ENCODE results near the gene MAP3K20. TPM values are rescaled to one million over a fixed set of nuclear protein-coding genes. Genes with fewer than 3 reads are reported as not detected.
"Not testable (repeated sequence)": the region's sequence is repeated elsewhere in the genome, so short reads cannot be mapped to it uniquely, and the experiment has no call there.

MAP3K20 gene
- total RNA-seq, 1 experiment from 2014 or later = 44.5 TPM

DNA sequence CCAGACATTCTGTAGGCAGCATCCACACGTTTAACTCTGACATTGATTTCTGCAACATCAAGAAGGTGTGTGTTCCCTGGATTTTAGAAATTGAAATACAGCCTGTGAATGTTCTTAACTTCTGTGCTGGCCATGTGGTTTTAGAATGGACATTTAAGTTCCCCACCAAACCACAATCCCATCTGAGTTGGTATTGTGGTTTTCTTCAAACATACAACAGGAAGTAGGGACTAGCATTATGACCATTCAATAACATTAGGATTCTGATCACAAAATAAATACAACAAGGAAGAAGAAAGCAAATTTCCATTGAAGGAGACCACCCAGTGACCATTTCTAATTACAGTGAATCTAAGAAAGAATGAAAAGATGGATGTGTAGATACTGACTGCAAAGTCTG lies 51.2 kb downstream of the MAP3K20 start:
- H3K27ac Mint-ChIP-seq (ENCODE audit: unreplicated experiment) = no peak overlapping the region
- no peaks in the 10 kb centered on the region for H3K4me1 Mint-ChIP-seq (ENCODE audit: low read depth, unreplicated experiment)
- Histone ChIP-seq H3K36me3 (ENCODE audit: control insufficient read depth, insufficient read depth, low read length) (no peaks in the 10 kb centered on the region), H3K4me3 (ENCODE audit: low read depth, low read length) (no peak overlapping the region), H3K4me1 (no peaks in the 10 kb centered on the region), H3K27me3 (replicated peaks; ENCODE audit: control insufficient read depth, insufficient read depth, low read length) (no peaks in the 10 kb centered on the region), H3K9me3 (no peaks in the 10 kb centered on the region)
- intact Hi-C loops (cut with micrococcal nuclease; ENCODE audit: unreplicated experiment) = no loop called here
- CTCF ChIA-PET = no interaction called here
- DNase-seq = no peak
- no peak for TF ChIP-seq CTCF (IDR thresholded peaks at IDR 0.05; ENCODE audit: insufficient read depth in 1 of 2, low read depth in 1 of 2, low read length in 1 of 2, severe bottlenecking in 1 of 2, unreplicated experiment in 1 of 2)
- no TSS peak for BruUV-seq (replicated peaks)
- POLR2A ChIA-PET = no interaction called here
- H3K36me3 Mint-ChIP-seq (ENCODE audit: insufficient read depth, unreplicated experiment) = peaks cover 5% of the 10 kb centered on the region
- no peaks in the 10 kb centered on the region for H3K9me3 Mint-ChIP-seq (ENCODE audit: unreplicated experiment)
- H3K4me3 Mint-ChIP-seq (ENCODE audit: unreplicated experiment) = no peak overlapping the region
- H3K27me3 Mint-ChIP-seq (ENCODE audit: insufficient read depth, unreplicated experiment) = no peaks in the 10 kb centered on the region

DNA sequence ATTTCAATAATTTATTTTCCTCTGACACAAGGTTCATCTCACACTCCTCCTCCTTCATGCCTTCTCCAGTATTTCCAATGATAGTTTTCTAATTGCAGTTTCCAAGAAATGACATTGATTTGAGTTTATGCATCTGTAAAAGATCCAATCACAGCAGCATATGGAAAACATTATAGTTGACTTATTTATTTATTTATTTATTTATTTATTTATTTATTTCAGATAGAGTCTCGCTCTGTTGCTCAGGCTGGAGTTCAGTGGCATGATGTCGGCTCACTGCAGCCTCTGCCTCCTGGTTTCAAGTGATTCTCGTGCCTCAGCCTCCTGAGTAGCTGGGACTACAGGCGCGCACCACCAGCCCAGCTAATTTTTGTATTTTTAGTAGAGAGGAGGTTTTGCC lies 52.5 kb downstream of the MAP3K20 start:
- H3K4me3 ChIP-seq (ENCODE audit: low read depth, low read length); H3K27ac Mint-ChIP-seq (ENCODE audit: unreplicated experiment); H3K27me3 Mint-ChIP-seq (ENCODE audit: insufficient read depth, unreplicated experiment); H3K36me3 Mint-ChIP-seq (ENCODE audit: insufficient read depth, unreplicated experiment); H3K4me1 ChIP-seq; H3K27me3 ChIP-seq (replicated peaks; ENCODE audit: control insufficient read depth, insufficient read depth, low read length); H3K9me3 ChIP-seq; H3K4me3 Mint-ChIP-seq (ENCODE audit: unreplicated experiment); POLR2A ChIA-PET; DNase-seq; H3K4me1 Mint-ChIP-seq (ENCODE audit: low read depth, unreplicated experiment); intact Hi-C loops (cut with micrococcal nuclease; ENCODE audit: unreplicated experiment); H3K9me3 Mint-ChIP-seq (ENCODE audit: unreplicated experiment); CTCF ChIA-PET; H3K36me3 ChIP-seq (ENCODE audit: control insufficient read depth, insufficient read depth, low read length); BruUV-seq (replicated peaks): not testable (repeated sequence)

GRCh38 chr2:173130496-173131465 lies 55.1 kb downstream of the MAP3K20 start:
- no peak for DNase-seq
- Histone ChIP-seq H3K27me3 (replicated peaks; ENCODE audit: control insufficient read depth, insufficient read depth, low read length) (no peaks in the 10 kb centered on the region), H3K9me3 (no peaks in the 10 kb centered on the region), H3K4me3 (ENCODE audit: low read depth, low read length) (no peak overlapping the region), H3K36me3 (ENCODE audit: control insufficient read depth, insufficient read depth, low read length) (no peaks in the 10 kb centered on the region), H3K4me1 (no peaks in the 10 kb centered on the region)
- no peak overlapping the region for H3K27ac Mint-ChIP-seq (ENCODE audit: unreplicated experiment)
- H3K4me1 Mint-ChIP-seq (ENCODE audit: low read depth, unreplicated experiment) = no peaks in the 10 kb centered on the region
- intact Hi-C loops (cut with micrococcal nuclease; ENCODE audit: unreplicated experiment) = no loop called here
- CTCF ChIA-PET = interaction anchor here (1.2 kb wide), 1 partner anchor 103 kb away, joined by 3 read pairs; no protein-coding TSS in a partner anchor
- peaks cover 5% of the 10 kb centered on the region for H3K36me3 Mint-ChIP-seq (ENCODE audit: insufficient read depth, unreplicated experiment)
- POLR2A ChIA-PET = no interaction called here
- no peak overlapping the region for H3K4me3 Mint-ChIP-seq (ENCODE audit: unreplicated experiment)
- no peaks in the 10 kb centered on the region for H3K27me3 Mint-ChIP-seq (ENCODE audit: insufficient read depth, unreplicated experiment)
- no peaks in the 10 kb centered on the region for H3K9me3 Mint-ChIP-seq (ENCODE audit: unreplicated experiment)
- BruUV-seq (replicated peaks) = no TSS peak
- TF ChIP-seq CTCF (IDR thresholded peaks at IDR 0.05; ENCODE audit: insufficient read depth in 1 of 2, low read depth in 1 of 2, low read length in 1 of 2, severe bottlenecking in 1 of 2, unreplicated experiment in 1 of 2) = no peak
